PC-3 (cell line): ENCODE measurements around the gene ARL5A. TPM values are rescaled to one million over a fixed set of nuclear protein-coding genes. Genes with fewer than 3 reads are reported as not detected.

Source experiments
- ATAC-seq: fragments of 200-7000 bp; cut with Tn5 transposase; 2 replicates; pipeline ENCODE4 v1.9.1; 2020; ENCODE audit warnings: mild to moderate bottlenecking, moderate library complexity
- BruUV-seq: library from RNA; stranded (reverse); fragments of 400-500 nt; replicated peaks from 2 replicates; lab custom pipeline; 2021; lab: Mats Ljungman, UMichigan
- CTCF ChIA-PET: fragments of 300-600 bp; sonication (Branson Sonifier 250); formaldehyde crosslinking; loops from one replicate; lab custom pipeline; 2022; ENCODE audit warnings: antibody characterized with exemption; lab: Charles Lee
- POLR2A ChIA-PET: fragments of 300-600 bp; sonication (Branson Sonifier 250); formaldehyde crosslinking; loops from one replicate; lab custom pipeline; 2022; ENCODE audit warnings: antibody characterized with exemption; ENCODE audit not compliant: unreplicated experiment; lab: Charles Lee
- DNase-seq: peaks from one replicate; pipeline ENCODE4 v3.0.0-alpha.2; 2015
- H2AFZ ChIP-seq: fragments of 300-600 bp; sonication (generic); 2 replicates; pipeline ENCODE4 v1.6.0; 2016; ENCODE audit warnings: antibody characterized with exemption, low read length
- H3F3A ChIP-seq: fragments of 300-600 bp; sonication (generic); one replicate; pipeline ENCODE4 v1.6.0; 2017; ENCODE audit warnings: antibody characterized with exemption, low read length, control low read depth, mild to moderate bottlenecking; ENCODE audit not compliant: unreplicated experiment
- H3K27ac ChIP-seq: fragments of 300-600 bp; sonication (generic); 2 replicates; pipeline ENCODE4 v1.5.1; 2016; ENCODE audit warnings: mild to moderate bottlenecking, low read length
- H3K27me3 ChIP-seq: fragments of 300-600 bp; sonication (generic); 2 replicates; pipeline ENCODE4 v1.6.1; 2016; ENCODE audit warnings: low read length, mixed read lengths
- H3K36me3 ChIP-seq: fragments of 300-600 bp; sonication (generic); 2 replicates; pipeline ENCODE4 v1.6.1; 2016; ENCODE audit warnings: low read depth, mixed run types, low read length, mixed read lengths
- H3K4me1 ChIP-seq: fragments of 300-600 bp; sonication (generic); 2 replicates; pipeline ENCODE4 v1.5.1; 2016; ENCODE audit warnings: low read length; ENCODE audit not compliant: insufficient read depth
- H3K4me2 ChIP-seq: fragments of 300-600 bp; sonication (generic); 2 replicates; pipeline ENCODE4 v1.6.0; 2016; ENCODE audit warnings: low read length
- H3K4me3 ChIP-seq: fragments of 300-600 bp; sonication (generic); 2 replicates; pipeline ENCODE4 v1.5.1; 2016; ENCODE audit warnings: mild to moderate bottlenecking, low read length, mixed read lengths
- H3K79me2 ChIP-seq: fragments of 300-600 bp; sonication (generic); 2 replicates; pipeline ENCODE4 v1.6.1; 2017; ENCODE audit warnings: low read length, mixed read lengths
- H3K9ac ChIP-seq: fragments of 300-600 bp; sonication (generic); 2 replicates; pipeline ENCODE4 v1.6.0; 2016; ENCODE audit warnings: mild to moderate bottlenecking, low read length
- H3K9me2 ChIP-seq: fragments of 300-600 bp; sonication (generic); replicated peaks from 2 replicates; pipeline ENCODE4 v1.6.1; 2016; ENCODE audit warnings: mixed run types, low read length, mixed read lengths
- H3K9me3 ChIP-seq: fragments of 300-600 bp; sonication (generic); 2 replicates; pipeline ENCODE4 v1.6.1; 2016; ENCODE audit warnings: low read length, mixed read lengths
- H4K20me1 ChIP-seq: fragments of 300-600 bp; sonication (generic); 2 replicates; pipeline ENCODE4 v1.6.1; 2016; ENCODE audit warnings: low read length, mixed read lengths
- EZH2 ChIP-seq: fragments of 300-600 bp; sonication (generic); IDR thresholded peaks from one replicate; pipeline ENCODE4 v1.6.1; 2017; ENCODE audit warnings: antibody characterized with exemption, mild to moderate bottlenecking, low read length; ENCODE audit not compliant: unreplicated experiment
- EZH2phosphoT487 ChIP-seq: fragments of 300-600 bp; sonication (generic); IDR thresholded peaks from 2 replicates; pipeline ENCODE4 v1.6.1; 2018; ENCODE audit warnings: mild to moderate bottlenecking, antibody characterized with exemption, low read length, borderline replicate concordance
- intact Hi-C: fragments of 100-400 bp; cut with micrococcal nuclease; formaldehyde crosslinking; loops from 2 replicates; pipeline ENCODE4 v1.9.0; 2023
- total RNA-seq: library from RNA; depleted of rRNA; stranded (reverse); fragments of >200 nt; gene quantifications from 2 replicates; pipeline ENCODE4 v1.2.3, GENCODE V29; 2014
- TF ChIP-seq, protein P1 (sequence below): fragments of 300-600 bp; sonication (generic); conservative IDR thresholded peaks from 2 replicates; pipeline ENCODE4 v1.5.1; 2017; ENCODE audit warnings: antibody characterized with exemption, low read depth, mild to moderate bottlenecking, low read length

Gene ARL5A
- total RNA-seq, 1 experiment from 2014 or later: 45.6 TPM

DNA sequence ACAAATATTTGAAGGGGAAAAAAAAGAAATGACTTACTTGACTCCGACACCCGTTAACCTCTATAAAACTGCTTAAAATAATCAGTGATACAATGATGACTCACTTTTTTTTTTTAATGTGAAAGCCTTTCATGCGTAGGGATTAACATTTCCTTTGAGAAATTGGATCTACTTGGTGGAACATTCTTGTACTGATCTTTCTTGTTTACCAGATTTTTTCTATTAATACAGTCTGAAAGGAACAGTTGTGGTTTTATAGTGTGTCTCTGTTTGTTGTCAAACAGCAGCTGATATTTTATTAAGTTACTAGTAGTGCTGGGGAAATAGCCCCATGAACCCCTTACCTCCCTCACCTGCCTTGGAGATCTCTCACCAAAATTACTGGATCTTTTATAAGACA lies 53.7 kb downstream of the ARL5A start:
- intact Hi-C loops: loop anchor here (5.0 kb wide), 1 partner anchor 53 kb away; the partner anchor contains the start of gene ARL5A
- no peak overlapping the region for H3K4me3 ChIP-seq
- H3K27me3 ChIP-seq: no peaks in the 10 kb centered on the region
- H3K9ac ChIP-seq: no peak overlapping the region
- H4K20me1 ChIP-seq: no peaks in the 10 kb centered on the region
- peak; percentile 83 for DNase-seq
- ChIA-PET POLR2A (no interaction called here), CTCF (no interaction called here)
- H2AFZ ChIP-seq: no peak overlapping the region
- H3K4me2 ChIP-seq: peak overlapping the region; percentile 9
- H3K36me3 ChIP-seq: no peaks in the 10 kb centered on the region
- BruUV-seq: no TSS peak
- H3F3A ChIP-seq: no peaks in the 10 kb centered on the region
- ATAC-seq: peak; percentile 92
- no peak for TF ChIP-seq EZH2
- TF ChIP-seq, protein P1, sequence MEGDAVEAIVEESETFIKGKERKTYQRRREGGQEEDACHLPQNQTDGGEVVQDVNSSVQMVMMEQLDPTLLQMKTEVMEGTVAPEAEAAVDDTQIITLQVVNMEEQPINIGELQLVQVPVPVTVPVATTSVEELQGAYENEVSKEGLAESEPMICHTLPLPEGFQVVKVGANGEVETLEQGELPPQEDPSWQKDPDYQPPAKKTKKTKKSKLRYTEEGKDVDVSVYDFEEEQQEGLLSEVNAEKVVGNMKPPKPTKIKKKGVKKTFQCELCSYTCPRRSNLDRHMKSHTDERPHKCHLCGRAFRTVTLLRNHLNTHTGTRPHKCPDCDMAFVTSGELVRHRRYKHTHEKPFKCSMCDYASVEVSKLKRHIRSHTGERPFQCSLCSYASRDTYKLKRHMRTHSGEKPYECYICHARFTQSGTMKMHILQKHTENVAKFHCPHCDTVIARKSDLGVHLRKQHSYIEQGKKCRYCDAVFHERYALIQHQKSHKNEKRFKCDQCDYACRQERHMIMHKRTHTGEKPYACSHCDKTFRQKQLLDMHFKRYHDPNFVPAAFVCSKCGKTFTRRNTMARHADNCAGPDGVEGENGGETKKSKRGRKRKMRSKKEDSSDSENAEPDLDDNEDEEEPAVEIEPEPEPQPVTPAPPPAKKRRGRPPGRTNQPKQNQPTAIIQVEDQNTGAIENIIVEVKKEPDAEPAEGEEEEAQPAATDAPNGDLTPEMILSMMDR: no peak
- TF ChIP-seq EZH2phosphoT487: no peak
- H3K9me3 ChIP-seq: no peaks in the 10 kb centered on the region
- no peaks in the 10 kb centered on the region for H3K9me2 ChIP-seq
- peak overlapping the region; percentile 32 for H3K27ac ChIP-seq
- no peaks in the 10 kb centered on the region for H3K79me2 ChIP-seq
- peaks cover 17% of the 10 kb centered on the region for H3K4me1 ChIP-seq

- TF ChIP-seq, protein P1: no peak
- TF ChIP-seq EZH2 (no peak), EZH2phosphoT487 (no peak)
- no peak overlapping the region for H3K4me3 ChIP-seq
- no peaks in the 10 kb centered on the region for H3K9me2 ChIP-seq
- H4K20me1 ChIP-seq: no peaks in the 10 kb centered on the region
- DNase-seq (no peak), ATAC-seq (no peak)
- no peaks in the 10 kb centered on the region for H3K79me2 ChIP-seq
- no peaks in the 10 kb centered on the region for H3F3A ChIP-seq
- H3K27ac ChIP-seq: no peak overlapping the region
- H3K4me1 ChIP-seq: peaks cover 17% of the 10 kb centered on the region
- ChIA-PET POLR2A (no interaction called here), CTCF (no interaction called here)
- no TSS peak for BruUV-seq
- no peaks in the 10 kb centered on the region for H3K9me3 ChIP-seq
- intact Hi-C loops: loop anchor here (5.0 kb wide), 1 partner anchor 56 kb away; the partner anchor contains the start of gene ARL5A
- no peaks in the 10 kb centered on the region for H3K27me3 ChIP-seq
- no peak overlapping the region for H2AFZ ChIP-seq
- no peaks in the 10 kb centered on the region for H3K36me3 ChIP-seq
- H3K9ac ChIP-seq: no peak overlapping the region
- H3K4me2 ChIP-seq: no peak overlapping the region
Observed at GRCh38 chr2:151771599-151772358, 56.4 kb downstream of the ARL5A start.

- no peaks in the 10 kb centered on the region for H3K27me3 ChIP-seq
- DNase-seq (no peak), ATAC-seq (no peak)
- no peaks in the 10 kb centered on the region for H3K79me2 ChIP-seq
- no peaks in the 10 kb centered on the region for H3K36me3 ChIP-seq
- no peak for TF ChIP-seq EZH2
- TF ChIP-seq EZH2phosphoT487: no peak
- TF ChIP-seq, protein P1: no peak
- POLR2A ChIA-PET: no interaction called here
- BruUV-seq: no TSS peak
- no peaks in the 10 kb centered on the region for H3K9me3 ChIP-seq
- H3K4me1 ChIP-seq: peaks cover 17% of the 10 kb centered on the region
- H3K27ac ChIP-seq: no peak overlapping the region
- H3K9me2 ChIP-seq: no peaks in the 10 kb centered on the region
- H2AFZ ChIP-seq: no peak overlapping the region
- no peak overlapping the region for H3K9ac ChIP-seq
- no peaks in the 10 kb centered on the region for H3F3A ChIP-seq
- H4K20me1 ChIP-seq: no peaks in the 10 kb centered on the region
- H3K4me2 ChIP-seq: no peak overlapping the region
- CTCF ChIA-PET: no interaction called here
- intact Hi-C loops: loop anchor here (5.0 kb wide), 1 partner anchor 56 kb away; the partner anchor contains the start of gene ARL5A
- H3K4me3 ChIP-seq: no peak overlapping the region
Observed at GRCh38 chr2:151770995-151771394, 57.2 kb downstream of the ARL5A start.
